Astrocyte (in vitro differentiated cells and primary cell): ENCODE data around the gene AK8. TPM values are rescaled to one million over a fixed set of nuclear protein-coding genes. Genes with fewer than 3 reads are reported as not detected.
A peak's percentile ranks its signal among the peaks of the same experiment; 100 is the strongest.

Experiments used
- DNase-seq: peaks from one replicate; pipeline ENCODE4 v3.0.0-alpha.2; 2010; ENCODE audit warnings: low read depth
- FAIRE-seq: peaks from 2 replicates; lab custom pipeline; 2011; peaks lifted over from hg19 to GRCh38; lab: Jason Lieb, UNC
- H2AFZ ChIP-seq: 2 replicates; pipeline ENCODE4 v1.6.0; 2012; ENCODE audit warnings: low read depth, low read length, inconsistent platforms
- H3K27ac ChIP-seq: 2 replicates; pipeline ENCODE4 v1.5.1; 2011; ENCODE audit warnings: low read depth, low read length, inconsistent platforms
- H3K27me3 ChIP-seq: 2 replicates; pipeline ENCODE4 v1.6.0; 2011; ENCODE audit warnings: low read length, inconsistent platforms; ENCODE audit not compliant: insufficient read depth
- H3K36me3 ChIP-seq: 2 replicates; pipeline ENCODE4 v1.5.1; 2011; ENCODE audit warnings: low read length, inconsistent platforms; ENCODE audit not compliant: insufficient read depth
- H3K4me1 ChIP-seq: 2 replicates; pipeline ENCODE4 v1.5.1; 2011; ENCODE audit warnings: low read length, inconsistent platforms; ENCODE audit not compliant: insufficient read depth
- H3K4me2 ChIP-seq: 2 replicates; pipeline ENCODE4 v1.6.0; 2012; ENCODE audit warnings: low read length, inconsistent platforms
- H3K4me3 ChIP-seq: 2 replicates; pipeline ENCODE4 v1.5.1; 2011; ENCODE audit warnings: low read depth, mild to moderate bottlenecking, low read length, inconsistent platforms; ENCODE audit not compliant: insufficient read depth
- H3K79me2 ChIP-seq: 2 replicates; pipeline ENCODE4 v1.6.0; 2012; ENCODE audit warnings: mild to moderate bottlenecking, low read length, inconsistent platforms; ENCODE audit not compliant: insufficient read depth
- H3K9ac ChIP-seq: 2 replicates; pipeline ENCODE4 v1.6.0; 2012; ENCODE audit warnings: mild to moderate bottlenecking, low read length, inconsistent platforms
- H3K9me3 ChIP-seq: 2 replicates; pipeline ENCODE4 v1.5.1; 2012; ENCODE audit warnings: low read depth, mild to moderate bottlenecking, low read length, inconsistent platforms; ENCODE audit not compliant: insufficient read depth
- H4K20me1 ChIP-seq: 2 replicates; pipeline ENCODE4 v1.6.0; 2012; ENCODE audit warnings: low read length, inconsistent platforms; ENCODE audit not compliant: insufficient read depth
- H3K27ac Mint-ChIP-seq: one replicate; pipeline ENCODE4 v1.8.0; 2021; ENCODE audit warnings: mild to moderate bottlenecking, mixed read lengths; ENCODE audit not compliant: unreplicated experiment
- H3K27me3 Mint-ChIP-seq: one replicate; pipeline ENCODE4 v1.8.0; 2021; ENCODE audit warnings: low read depth, mixed read lengths; ENCODE audit not compliant: unreplicated experiment
- H3K36me3 Mint-ChIP-seq: one replicate; pipeline ENCODE4 v1.8.0; 2021; ENCODE audit warnings: low read depth, mixed read lengths; ENCODE audit not compliant: unreplicated experiment
- H3K4me1 Mint-ChIP-seq: one replicate; pipeline ENCODE4 v1.8.0; 2021; ENCODE audit warnings: low read depth, mixed read lengths; ENCODE audit not compliant: unreplicated experiment
- H3K4me3 Mint-ChIP-seq: one replicate; pipeline ENCODE4 v1.8.0; 2021; ENCODE audit warnings: mild to moderate bottlenecking, moderate library complexity, mixed read lengths; ENCODE audit not compliant: unreplicated experiment
- H3K9me3 Mint-ChIP-seq: one replicate; pipeline ENCODE4 v1.8.0; 2021; ENCODE audit warnings: mild to moderate bottlenecking, mixed read lengths; ENCODE audit not compliant: unreplicated experiment
- CTCF ChIP-seq: IDR thresholded peaks from 2 replicates; pipeline ENCODE4 v1.5.1; 2011; ENCODE audit warnings: low read depth, mild to moderate bottlenecking, inconsistent platforms, low read length, moderate library complexity; ENCODE audit not compliant: insufficient read depth
- EZH2 ChIP-seq: IDR thresholded peaks from 2 replicates; pipeline ENCODE4 v1.6.1; 2012; ENCODE audit warnings: mild to moderate bottlenecking, low read length, inconsistent platforms; ENCODE audit not compliant: insufficient read depth
- total RNA-seq: library from RNA; stranded (reverse); gene quantifications from 2 replicates; pipeline ENCODE4 v1.2.1, GENCODE V29; 2021

AK8 gene
- total RNA-seq, 1 donor from 2014 or later = 0.27 TPM

- H3K4me3 ChIP-seq = no peak overlapping the region
- H3K9ac ChIP-seq = no peak overlapping the region
- Mint-ChIP-seq H3K9me3 (peaks cover 2% of the 10 kb centered on the region), H3K36me3 (no peaks in the 10 kb centered on the region), H3K4me1 (peaks cover 9% of the 10 kb centered on the region), H3K27ac (no peak overlapping the region), H3K27me3 (peaks cover 30% of the 10 kb centered on the region), H3K4me3 (no peak overlapping the region)
- no peaks in the 10 kb centered on the region for H4K20me1 ChIP-seq
- TF ChIP-seq EZH2 (no peak), CTCF (no peak)
- H3K27me3 ChIP-seq = peaks cover 12% of the 10 kb centered on the region
- DNase-seq = peak; percentile 8
- FAIRE-seq = no peak
- no peaks in the 10 kb centered on the region for H3K36me3 ChIP-seq
- no peaks in the 10 kb centered on the region for H3K79me2 ChIP-seq
- H2AFZ ChIP-seq = peak overlapping the region; percentile 47
- H3K4me1 ChIP-seq = no peaks in the 10 kb centered on the region
- H3K9me3 ChIP-seq = no peaks in the 10 kb centered on the region
- H3K4me2 ChIP-seq = peak overlapping the region; percentile 36
- H3K27ac ChIP-seq = no peak overlapping the region
These were observed 144.7 kb downstream of the AK8 start for GRCh38 chr9:132733260-132733815.

- no peaks in the 10 kb centered on the region for H3K9me3 ChIP-seq
- DNase-seq = no peak
- no peak overlapping the region for H3K27ac ChIP-seq
- no peaks in the 10 kb centered on the region for H3K4me1 ChIP-seq
- peaks cover 12% of the 10 kb centered on the region for H3K27me3 ChIP-seq
- H2AFZ ChIP-seq = peak overlapping the region; percentile 47
- H3K27ac Mint-ChIP-seq = peak overlapping the region; percentile 59
- H3K36me3 Mint-ChIP-seq = no peaks in the 10 kb centered on the region
- H3K4me1 Mint-ChIP-seq = peaks cover 9% of the 10 kb centered on the region
- H3K9ac ChIP-seq = no peak overlapping the region
- H3K4me3 ChIP-seq = no peak overlapping the region
- peaks cover 7% of the 10 kb centered on the region for H3K9me3 Mint-ChIP-seq
- H3K36me3 ChIP-seq = no peaks in the 10 kb centered on the region
- H4K20me1 ChIP-seq = no peaks in the 10 kb centered on the region
- H3K4me2 ChIP-seq = peak overlapping the region; percentile 36
- TF ChIP-seq CTCF (no peak), EZH2 (no peak)
- H3K27me3 Mint-ChIP-seq = peaks cover 32% of the 10 kb centered on the region
- no peaks in the 10 kb centered on the region for H3K79me2 ChIP-seq
- FAIRE-seq = no peak
- H3K4me3 Mint-ChIP-seq = peak overlapping the region; percentile 46
These were observed 145.5 kb downstream of the AK8 start for GRCh38 chr9:132732326-132733259.
